Raji (cell line): ENCODE data around the gene GMDS.

Experiments
- POLR2A ChIP-seq: IDR thresholded peaks from 2 replicates; pipeline ENCODE4 v1.6.1; 2011; ENCODE audit warnings: low read depth, low read length, control low read depth; ENCODE audit not compliant: insufficient read depth

Gene GMDS

GRCh38 chr6:1700278-1700967 lies 545.0 kb downstream of the GMDS start:
- no peak for TF ChIP-seq POLR2A

GRCh38 chr6:1698527-1698926 lies 546.9 kb downstream of the GMDS start:
- TF ChIP-seq POLR2A: no peak

- no peak for TF ChIP-seq POLR2A
Observed at GRCh38 chr6:1697688-1698351, 547.6 kb downstream of the GMDS start.

GRCh38 chr6:1696463-1696850 lies 548.9 kb downstream of the GMDS start:
- no peak for TF ChIP-seq POLR2A

GRCh38 chr6:1695546-1696462 lies 549.6 kb downstream of the GMDS start:
- TF ChIP-seq POLR2A: no peak

GRCh38 chr6:1689141-1689540 lies 556.3 kb downstream of the GMDS start:
- TF ChIP-seq POLR2A: no peak

GRCh38 chr6:1688396-1688795 lies 557.0 kb downstream of the GMDS start:
- TF ChIP-seq POLR2A: no peak

- no peak for TF ChIP-seq POLR2A
Observed at GRCh38 chr6:1687402-1687801, 558.0 kb downstream of the GMDS start.

GRCh38 chr6:1686117-1687098 lies 559.0 kb downstream of the GMDS start:
- no peak for TF ChIP-seq POLR2A

- TF ChIP-seq POLR2A: no peak
Observed at GRCh38 chr6:1679688-1680068, 565.7 kb downstream of the GMDS start.

GRCh38 chr6:1679031-1679687 lies 566.2 kb downstream of the GMDS start:
- no peak for TF ChIP-seq POLR2A

GRCh38 chr6:1678201-1678600 lies 567.2 kb downstream of the GMDS start:
- no peak for TF ChIP-seq POLR2A

- no peak for TF ChIP-seq POLR2A
Observed at GRCh38 chr6:1672379-1672778, 573.0 kb downstream of the GMDS start.
